HepG2 (cell line): Measurements from ENCODE around the gene COX14. TPM values are rescaled to one million over a fixed set of nuclear protein-coding genes. Genes with fewer than 3 reads are reported as not detected.

Experiments
- JUNB ChIP-seq: sonication (generic); formaldehyde crosslinking; IDR thresholded peaks from 2 replicates; pipeline ENCODE4 v1.8.0; 2022; ENCODE audit warnings: missing genetic modification reagents, mild to moderate bottlenecking, borderline replicate concordance
- RFX3 ChIP-seq: IDR thresholded peaks from 2 replicates; pipeline ENCODE4 v1.6.1; 2016; ENCODE audit warnings: missing biosample characterization, missing genetic modification reagents
- SP1 ChIP-seq, 2 experiments: fragments of 450-650 bp in 1 of 2; sonication (generic) in 1 of 2; formaldehyde crosslinking in 1 of 2; IDR thresholded peaks; 2 replicates each; pipeline versions ENCODE4 v1.4.0 to v1.6.1; 2016 to 2020; ENCODE audit warnings: missing genetic modification reagents in 1 of 2
- SP4 ChIP-seq: sonication (generic); formaldehyde crosslinking; IDR thresholded peaks from 2 replicates; pipeline ENCODE4 v1.8.1; 2023; ENCODE audit warnings: mild to moderate bottlenecking, missing genetic modification reagents
- ZNF180 ChIP-seq: sonication (generic); formaldehyde crosslinking; IDR thresholded peaks from 2 replicates; pipeline ENCODE4 v1.4.0; 2020; ENCODE audit warnings: low read depth, missing genetic modification reagents, borderline replicate concordance
- ZNF563 ChIP-seq: sonication (generic); formaldehyde crosslinking; IDR thresholded peaks from 2 replicates; pipeline ENCODE4 v1.8.0; 2022; ENCODE audit warnings: mild to moderate bottlenecking, moderate library complexity, missing genetic modification reagents
- polyA plus RNA-seq, 8 experiments: library from polyadenylated mRNA; depleted of rRNA in 3 of 8; stranded (reverse) in 7 of 8; unstranded in 1 of 8; fragments of >200 nt; fragmentation: Illumina TruSeq in 4 of 8; extraction: Trizol in 4 of 8; gene quantifications; 2 replicates each; pipeline versions ENCODE4 v1.2.1 to v1.2.3, GENCODE V29; 2011 to 2016; ENCODE audit warnings: low read depth in 4 of 8, missing spikeins in 1 of 8, mixed read lengths in 1 of 8; ENCODE audit not compliant: insufficient read depth in 1 of 8
- total RNA-seq, 5 experiments: library from RNA; depleted of rRNA; stranded (reverse); fragments of >200 nt; fragmentation: Illumina TruSeq; extraction: Trizol; gene quantifications; 2 replicates each; pipeline ENCODE4 v1.2.3, GENCODE V29; 2016; ENCODE audit warnings: low read depth in 1 of 5
- TF ChIP-seq, protein P1 (sequence below): sonication (generic); formaldehyde crosslinking; IDR thresholded peaks from 2 replicates; pipeline ENCODE4 v1.4.0; 2020; ENCODE audit warnings: missing genetic modification reagents
- TF ChIP-seq, protein P2 (sequence below): sonication (generic); formaldehyde crosslinking; IDR thresholded peaks from 2 replicates; pipeline ENCODE4 v1.8.0; 2022; ENCODE audit warnings: mild to moderate bottlenecking, missing genetic modification reagents, borderline replicate concordance
- TF ChIP-seq, protein P3 (sequence below): sonication (generic); formaldehyde crosslinking; IDR thresholded peaks from 2 replicates; pipeline ENCODE4 v1.5.0; 2020; ENCODE audit warnings: missing genetic modification reagents
- TF ChIP-seq, protein P4 (sequence below): sonication (generic); formaldehyde crosslinking; IDR thresholded peaks from 2 replicates; pipeline ENCODE4 v1.5.1; 2020; ENCODE audit warnings: missing genetic modification reagents, mild to moderate bottlenecking, borderline replicate concordance
- TF ChIP-seq, protein P5 (sequence below): sonication (generic); formaldehyde crosslinking; IDR thresholded peaks from 2 replicates; pipeline ENCODE4 v1.8.1; 2023; ENCODE audit warnings: mild to moderate bottlenecking, missing genetic modification reagents
- TF ChIP-seq, protein P6 (sequence below): sonication (generic); formaldehyde crosslinking; IDR thresholded peaks from 2 replicates; pipeline ENCODE4 v1.4.0; 2020; ENCODE audit warnings: missing genetic modification reagents, mild to moderate bottlenecking, borderline replicate concordance
- TF ChIP-seq, protein P7 (sequence below): sonication (generic); formaldehyde crosslinking; IDR thresholded peaks from 2 replicates; pipeline ENCODE4 v1.4.0; 2020; ENCODE audit warnings: missing genetic modification reagents

Gene COX14
- total and polyA plus RNA-seq, 2 of the 13 experiments (the other 11 are each of a cell fraction or from before 2014, with no cell fraction given): 53.0 to 71.6 TPM

DNA sequence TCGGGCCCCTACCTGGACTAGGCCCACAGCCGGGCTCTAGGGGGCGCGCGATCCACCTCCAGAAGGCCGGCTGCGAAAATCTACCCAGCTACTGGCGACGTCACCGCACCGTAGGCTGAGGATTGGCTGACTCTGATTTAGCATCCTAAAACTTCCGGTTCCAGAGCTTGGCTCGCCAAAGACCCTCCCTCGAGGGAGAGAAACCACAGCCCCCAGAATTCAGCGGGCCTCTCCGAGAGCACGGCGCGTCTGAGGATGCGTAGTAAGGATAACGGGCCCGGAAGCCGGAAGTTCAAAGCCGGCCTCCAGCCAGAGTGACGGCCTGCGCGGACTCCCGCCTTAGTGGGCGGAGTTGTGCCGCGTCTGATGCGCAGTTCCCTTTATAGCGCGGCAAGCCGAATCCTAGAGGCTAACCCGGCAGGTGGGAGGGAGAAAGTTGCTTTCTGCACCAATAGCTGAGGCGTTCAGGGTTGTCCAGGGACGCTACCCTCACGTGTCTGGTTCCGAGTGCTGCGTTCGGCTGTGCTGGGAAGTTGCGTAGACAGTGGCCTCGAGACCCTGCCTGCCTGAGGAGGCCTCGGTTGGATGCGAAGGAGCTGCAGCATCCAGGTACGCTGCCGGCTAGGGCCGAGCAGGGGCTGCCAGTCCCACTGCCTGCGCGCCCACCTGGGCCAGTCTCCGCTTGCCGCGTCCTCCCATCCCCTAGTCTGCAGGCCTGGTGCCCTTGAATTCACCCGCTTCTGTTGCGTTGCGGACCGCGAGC is at the start of gene COX14 (continued):
- no peak for TF ChIP-seq SP1 (IDR thresholded peaks at IDR 0.05)
- peak; percentile 42; the same call in 1 of the 2 replicates for TF ChIP-seq SP1 (CRISPR knock-in tag; IDR thresholded peaks at IDR 0.05)
- no peak for TF ChIP-seq ZNF180
- TF ChIP-seq, protein P1, sequence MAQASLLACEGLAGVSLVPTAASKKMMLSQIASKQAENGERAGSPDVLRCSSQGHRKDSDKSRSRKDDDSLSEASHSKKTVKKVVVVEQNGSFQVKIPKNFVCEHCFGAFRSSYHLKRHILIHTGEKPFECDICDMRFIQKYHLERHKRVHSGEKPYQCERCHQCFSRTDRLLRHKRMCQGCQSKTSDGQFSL (CRISPR knock-in tag): no peak
- TF ChIP-seq, protein P2, sequence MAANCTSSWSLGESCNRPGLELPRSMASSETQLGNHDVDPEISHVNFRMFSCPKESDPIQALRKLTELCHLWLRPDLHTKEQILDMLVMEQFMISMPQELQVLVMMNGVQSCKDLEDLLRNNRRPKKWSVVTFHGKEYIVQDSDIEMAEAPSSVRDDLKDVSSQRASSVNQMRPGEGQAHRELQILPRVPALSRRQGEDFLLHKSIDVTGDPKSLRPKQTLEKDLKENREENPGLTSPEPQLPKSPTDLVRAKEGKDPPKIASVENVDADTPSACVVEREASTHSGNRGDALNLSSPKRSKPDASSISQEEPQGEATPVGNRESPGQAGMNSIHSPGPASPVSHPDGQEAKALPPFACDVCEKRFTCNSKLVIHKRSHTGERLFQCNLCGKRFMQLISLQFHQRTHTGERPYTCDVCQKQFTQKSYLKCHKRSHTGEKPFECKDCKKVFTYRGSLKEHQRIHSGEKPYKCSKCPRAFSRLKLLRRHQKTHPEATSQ (CRISPR knock-in tag): peak; percentile 66; the same call in 1 of the 2 replicates
- TF ChIP-seq, protein P3, sequence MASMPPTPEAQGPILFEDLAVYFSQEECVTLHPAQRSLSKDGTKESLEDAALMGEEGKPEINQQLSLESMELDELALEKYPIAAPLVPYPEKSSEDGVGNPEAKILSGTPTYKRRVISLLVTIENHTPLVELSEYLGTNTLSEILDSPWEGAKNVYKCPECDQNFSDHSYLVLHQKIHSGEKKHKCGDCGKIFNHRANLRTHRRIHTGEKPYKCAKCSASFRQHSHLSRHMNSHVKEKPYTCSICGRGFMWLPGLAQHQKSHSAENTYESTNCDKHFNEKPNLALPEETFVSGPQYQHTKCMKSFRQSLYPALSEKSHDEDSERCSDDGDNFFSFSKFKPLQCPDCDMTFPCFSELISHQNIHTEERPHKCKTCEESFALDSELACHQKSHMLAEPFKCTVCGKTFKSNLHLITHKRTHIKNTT (CRISPR knock-in tag): no peak
- peak; percentile 74; the same call in 1 of the 2 replicates for TF ChIP-seq SP4 (CRISPR knock-in tag)
- TF ChIP-seq RFX3 (CRISPR knock-in tag): 0 out of 2 replicates have a peak, but pooled peaks have one; percentile 16
- TF ChIP-seq JUNB: no peak
- TF ChIP-seq, protein P4, sequence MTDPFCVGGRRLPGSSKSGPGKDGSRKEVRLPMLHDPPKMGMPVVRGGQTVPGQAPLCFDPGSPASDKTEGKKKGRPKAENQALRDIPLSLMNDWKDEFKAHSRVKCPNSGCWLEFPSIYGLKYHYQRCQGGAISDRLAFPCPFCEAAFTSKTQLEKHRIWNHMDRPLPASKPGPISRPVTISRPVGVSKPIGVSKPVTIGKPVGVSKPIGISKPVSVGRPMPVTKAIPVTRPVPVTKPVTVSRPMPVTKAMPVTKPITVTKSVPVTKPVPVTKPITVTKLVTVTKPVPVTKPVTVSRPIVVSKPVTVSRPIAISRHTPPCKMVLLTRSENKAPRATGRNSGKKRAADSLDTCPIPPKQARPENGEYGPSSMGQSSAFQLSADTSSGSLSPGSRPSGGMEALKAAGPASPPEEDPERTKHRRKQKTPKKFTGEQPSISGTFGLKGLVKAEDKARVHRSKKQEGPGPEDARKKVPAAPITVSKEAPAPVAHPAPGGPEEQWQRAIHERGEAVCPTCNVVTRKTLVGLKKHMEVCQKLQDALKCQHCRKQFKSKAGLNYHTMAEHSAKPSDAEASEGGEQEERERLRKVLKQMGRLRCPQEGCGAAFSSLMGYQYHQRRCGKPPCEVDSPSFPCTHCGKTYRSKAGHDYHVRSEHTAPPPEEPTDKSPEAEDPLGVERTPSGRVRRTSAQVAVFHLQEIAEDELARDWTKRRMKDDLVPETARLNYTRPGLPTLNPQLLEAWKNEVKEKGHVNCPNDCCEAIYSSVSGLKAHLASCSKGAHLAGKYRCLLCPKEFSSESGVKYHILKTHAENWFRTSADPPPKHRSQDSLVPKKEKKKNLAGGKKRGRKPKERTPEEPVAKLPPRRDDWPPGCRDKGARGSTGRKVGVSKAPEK: 0 out of 2 replicates have a peak, but pooled peaks have one; percentile 46
- TF ChIP-seq, protein P5, sequence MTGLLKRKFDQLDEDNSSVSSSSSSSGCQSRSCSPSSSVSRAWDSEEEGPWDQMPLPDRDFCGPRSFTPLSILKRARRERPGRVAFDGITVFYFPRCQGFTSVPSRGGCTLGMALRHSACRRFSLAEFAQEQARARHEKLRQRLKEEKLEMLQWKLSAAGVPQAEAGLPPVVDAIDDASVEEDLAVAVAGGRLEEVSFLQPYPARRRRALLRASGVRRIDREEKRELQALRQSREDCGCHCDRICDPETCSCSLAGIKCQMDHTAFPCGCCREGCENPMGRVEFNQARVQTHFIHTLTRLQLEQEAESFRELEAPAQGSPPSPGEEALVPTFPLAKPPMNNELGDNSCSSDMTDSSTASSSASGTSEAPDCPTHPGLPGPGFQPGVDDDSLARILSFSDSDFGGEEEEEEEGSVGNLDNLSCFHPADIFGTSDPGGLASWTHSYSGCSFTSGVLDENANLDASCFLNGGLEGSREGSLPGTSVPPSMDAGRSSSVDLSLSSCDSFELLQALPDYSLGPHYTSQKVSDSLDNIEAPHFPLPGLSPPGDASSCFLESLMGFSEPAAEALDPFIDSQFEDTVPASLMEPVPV: peak; percentile 90
- TF ChIP-seq, protein P6, sequence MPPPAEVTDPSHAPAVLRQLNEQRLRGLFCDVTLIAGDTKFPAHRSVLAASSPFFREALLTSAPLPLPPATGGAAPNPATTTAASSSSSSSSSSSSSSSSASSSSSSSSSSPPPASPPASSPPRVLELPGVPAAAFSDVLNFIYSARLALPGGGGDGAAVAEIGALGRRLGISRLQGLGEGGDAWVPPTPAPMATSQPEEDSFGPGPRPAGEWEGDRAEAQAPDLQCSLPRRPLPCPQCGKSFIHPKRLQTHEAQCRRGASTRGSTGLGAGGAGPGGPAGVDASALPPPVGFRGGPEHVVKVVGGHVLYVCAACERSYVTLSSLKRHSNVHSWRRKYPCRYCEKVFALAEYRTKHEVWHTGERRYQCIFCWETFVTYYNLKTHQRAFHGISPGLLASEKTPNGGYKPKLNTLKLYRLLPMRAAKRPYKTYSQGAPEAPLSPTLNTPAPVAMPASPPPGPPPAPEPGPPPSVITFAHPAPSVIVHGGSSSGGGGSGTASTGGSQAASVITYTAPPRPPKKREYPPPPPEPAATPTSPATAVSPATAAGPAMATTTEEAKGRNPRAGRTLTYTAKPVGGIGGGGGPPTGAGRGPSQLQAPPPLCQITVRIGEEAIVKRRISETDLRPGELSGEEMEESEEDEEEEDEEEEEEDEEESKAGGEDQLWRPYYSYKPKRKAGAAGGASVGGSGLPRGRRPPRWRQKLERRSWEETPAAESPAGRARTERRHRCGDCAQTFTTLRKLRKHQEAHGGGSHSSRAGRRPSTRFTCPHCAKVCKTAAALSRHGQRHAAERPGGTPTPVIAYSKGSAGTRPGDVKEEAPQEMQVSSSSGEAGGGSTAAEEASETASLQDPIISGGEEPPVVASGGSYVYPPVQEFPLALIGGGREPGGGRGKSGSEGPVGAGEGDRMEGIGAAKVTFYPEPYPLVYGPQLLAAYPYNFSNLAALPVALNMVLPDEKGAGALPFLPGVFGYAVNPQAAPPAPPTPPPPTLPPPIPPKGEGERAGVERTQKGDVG (CRISPR knock-in tag): peak; percentile 80; the same call in 1 of the 2 replicates
- TF ChIP-seq, protein P7, sequence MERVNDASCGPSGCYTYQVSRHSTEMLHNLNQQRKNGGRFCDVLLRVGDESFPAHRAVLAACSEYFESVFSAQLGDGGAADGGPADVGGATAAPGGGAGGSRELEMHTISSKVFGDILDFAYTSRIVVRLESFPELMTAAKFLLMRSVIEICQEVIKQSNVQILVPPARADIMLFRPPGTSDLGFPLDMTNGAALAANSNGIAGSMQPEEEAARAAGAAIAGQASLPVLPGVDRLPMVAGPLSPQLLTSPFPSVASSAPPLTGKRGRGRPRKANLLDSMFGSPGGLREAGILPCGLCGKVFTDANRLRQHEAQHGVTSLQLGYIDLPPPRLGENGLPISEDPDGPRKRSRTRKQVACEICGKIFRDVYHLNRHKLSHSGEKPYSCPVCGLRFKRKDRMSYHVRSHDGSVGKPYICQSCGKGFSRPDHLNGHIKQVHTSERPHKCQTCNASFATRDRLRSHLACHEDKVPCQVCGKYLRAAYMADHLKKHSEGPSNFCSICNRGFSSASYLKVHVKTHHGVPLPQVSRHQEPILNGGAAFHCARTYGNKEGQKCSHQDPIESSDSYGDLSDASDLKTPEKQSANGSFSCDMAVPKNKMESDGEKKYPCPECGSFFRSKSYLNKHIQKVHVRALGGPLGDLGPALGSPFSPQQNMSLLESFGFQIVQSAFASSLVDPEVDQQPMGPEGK (CRISPR knock-in tag): peak; percentile 64
- peak; percentile 89; the same call in 1 of the 2 replicates for TF ChIP-seq ZNF563 (CRISPR knock-in tag)
